Measurements from ENCODE around the gene OR1F1.
"Not testable (repeated sequence)": the region's sequence is repeated elsewhere in the genome, so short reads cannot be mapped to it uniquely, and the experiment has no call there.

OR1F1 gene

GRCh38 chr16:3173892-3174617 is 13.9 kb upstream of the OR1F1 start:
- DNase-seq (ENCODE audit: low read depth in 1 of 2, low spot score in 1 of 2), result no peak

- DNase-seq (ENCODE audit: low read depth in 1 of 2, low spot score in 1 of 2), result no peak
Observed at GRCh38 chr16:3174618-3175148, 13.3 kb upstream of the OR1F1 start.

- DNase-seq (ENCODE audit: low read depth in 1 of 2, low spot score in 1 of 2), result no peak
Observed at GRCh38 chr16:3175157-3176093, 12.6 kb upstream of the OR1F1 start.

GRCh38 chr16:3179651-3180050 is 8.4 kb upstream of the OR1F1 start:
- no peak for DNase-seq (ENCODE audit: low read depth in 1 of 2, low spot score in 1 of 2)

GRCh38 chr16:3180445-3180878 is 7.5 kb upstream of the OR1F1 start:
- no peak for DNase-seq (ENCODE audit: low read depth in 1 of 2, low spot score in 1 of 2)

GRCh38 chr16:3182293-3182607 is 5.8 kb upstream of the OR1F1 start:
- not testable (repeated sequence) for DNase-seq (ENCODE audit: low read depth in 1 of 2, low spot score in 1 of 2)

- peak in 1 of 2 donors; percentile 41 for DNase-seq (ENCODE audit: low read depth in 1 of 2, low spot score in 1 of 2)
Observed at GRCh38 chr16:3182608-3183444, 5.2 kb upstream of the OR1F1 start.

- DNase-seq (ENCODE audit: low read depth in 1 of 2, low spot score in 1 of 2), result no peak
Observed at GRCh38 chr16:3183445-3184139, 4.4 kb upstream of the OR1F1 start.

GRCh38 chr16:3186946-3187690 is 886 bp upstream of the OR1F1 start:
- no peak for DNase-seq (ENCODE audit: low read depth in 1 of 2, low spot score in 1 of 2)

- no peak for DNase-seq (ENCODE audit: low read depth in 1 of 2, low spot score in 1 of 2)
Observed at GRCh38 chr16:3188675-3188924, 596 bp downstream of the OR1F1 start.

GRCh38 chr16:3188925-3189825 is 1.2 kb downstream of the OR1F1 start:
- no peak for DNase-seq (ENCODE audit: low read depth in 1 of 2, low spot score in 1 of 2)

GRCh38 chr16:3189869-3190268 is 1.9 kb downstream of the OR1F1 start:
- no peak for DNase-seq (ENCODE audit: low read depth in 1 of 2, low spot score in 1 of 2)

- DNase-seq (ENCODE audit: low read depth in 1 of 2, low spot score in 1 of 2), result no peak
Observed at GRCh38 chr16:3190949-3191353, 2.9 kb downstream of the OR1F1 start.

- no peak for DNase-seq (ENCODE audit: low read depth in 1 of 2, low spot score in 1 of 2)
Observed at GRCh38 chr16:3192476-3193019, 4.5 kb downstream of the OR1F1 start.

GRCh38 chr16:3193221-3194212 is 5.5 kb downstream of the OR1F1 start:
- DNase-seq (ENCODE audit: low read depth in 1 of 2, low spot score in 1 of 2), result no peak

- no peak for DNase-seq (ENCODE audit: low read depth in 1 of 2, low spot score in 1 of 2)
Observed at GRCh38 chr16:3194792-3195191, 6.8 kb downstream of the OR1F1 start.

- no peak for DNase-seq (ENCODE audit: low read depth in 1 of 2, low spot score in 1 of 2)
Observed at GRCh38 chr16:3195975-3196374, 8.0 kb downstream of the OR1F1 start.

Data from stimulated activated CD4-positive, alpha-beta T cell treated with anti-CD3 and anti-CD28 coated beads, Interleukin-15, amount 100 ng/mL, for 1 hour (primary cell).